OCI-LY3 (cell line): ENCODE results near the gene PPP3CA.

Source experiments
- H2AFZ ChIP-seq: fragments of 200-600, 300-600 bp; shearing (Covaris generic); 2 replicates; pipeline ENCODE4 v1.6.0; 2014; ENCODE audit warnings: antibody characterized with exemption, low read depth, low read length
- H3K27ac ChIP-seq: fragments of 200-600, 300-600 bp; sonication (generic); 2 replicates; pipeline ENCODE4 v1.5.1; 2014; ENCODE audit warnings: mild to moderate bottlenecking, low read length, moderate library complexity, mixed read lengths
- H3K27me3 ChIP-seq: fragments of 200-600, 300-600 bp; sonication (generic); 2 replicates; pipeline ENCODE4 v1.6.1; 2014; ENCODE audit warnings: low read depth, low read length, mixed read lengths
- H3K36me3 ChIP-seq: fragments of 200-600, 300-600 bp; sonication (generic); replicated peaks from 2 replicates; pipeline ENCODE3; 2014; ENCODE audit warnings: low read depth, low read length, mixed read lengths
- H3K4me1 ChIP-seq: fragments of 300-600, 200-600 bp; sonication (generic); 2 replicates; pipeline ENCODE4 v1.6.1; 2014; ENCODE audit warnings: low read length, mixed read lengths
- H3K4me2 ChIP-seq: fragments of 200-600, 300-600 bp; sonication (generic); 2 replicates; pipeline ENCODE4 v1.6.1; 2014; ENCODE audit warnings: low read length, mixed read lengths
- H3K4me3 ChIP-seq: fragments of 300-600, 200-600 bp; sonication (generic); 2 replicates; pipeline ENCODE4 v1.5.1; 2014; ENCODE audit warnings: antibody characterized with exemption, mild to moderate bottlenecking, low read length, moderate library complexity
- H3K79me2 ChIP-seq: fragments of 300-600, 200-600 bp; shearing (Covaris generic); 2 replicates; pipeline ENCODE4 v1.6.1; 2014; ENCODE audit warnings: mild to moderate bottlenecking, low read length, mixed read lengths
- H3K9ac ChIP-seq: fragments of 300-600, 200-600 bp; shearing (Covaris generic); 2 replicates; pipeline ENCODE4 v1.6.0; 2014; ENCODE audit warnings: mild to moderate bottlenecking, low read length, moderate library complexity
- H3K9me3 ChIP-seq: fragments of 200-600, 300-600 bp; shearing (Covaris generic); 2 replicates; pipeline ENCODE4 v1.6.1; 2014; ENCODE audit warnings: low read length, mixed read lengths; ENCODE audit not compliant: insufficient read depth
- H4K20me1 ChIP-seq: fragments of 200-600, 300-600 bp; sonication (generic); 2 replicates; pipeline ENCODE4 v1.6.1; 2016; ENCODE audit warnings: low read length, mixed read lengths; ENCODE audit not compliant: insufficient read depth
- EZH2phosphoT487 ChIP-seq: fragments of 200-600 bp; shearing (Covaris generic); IDR thresholded peaks from 2 replicates; pipeline ENCODE4 v1.6.1; 2018; ENCODE audit warnings: antibody characterized with exemption, mixed run types, low read depth
- TF ChIP-seq, protein P1 (sequence below): fragments of 200-600, 300-600 bp; sonication (generic); IDR thresholded peaks from 2 replicates; pipeline ENCODE4 v1.5.1; 2014; ENCODE audit warnings: antibody characterized with exemption, low read length, low read depth

Gene PPP3CA

DNA sequence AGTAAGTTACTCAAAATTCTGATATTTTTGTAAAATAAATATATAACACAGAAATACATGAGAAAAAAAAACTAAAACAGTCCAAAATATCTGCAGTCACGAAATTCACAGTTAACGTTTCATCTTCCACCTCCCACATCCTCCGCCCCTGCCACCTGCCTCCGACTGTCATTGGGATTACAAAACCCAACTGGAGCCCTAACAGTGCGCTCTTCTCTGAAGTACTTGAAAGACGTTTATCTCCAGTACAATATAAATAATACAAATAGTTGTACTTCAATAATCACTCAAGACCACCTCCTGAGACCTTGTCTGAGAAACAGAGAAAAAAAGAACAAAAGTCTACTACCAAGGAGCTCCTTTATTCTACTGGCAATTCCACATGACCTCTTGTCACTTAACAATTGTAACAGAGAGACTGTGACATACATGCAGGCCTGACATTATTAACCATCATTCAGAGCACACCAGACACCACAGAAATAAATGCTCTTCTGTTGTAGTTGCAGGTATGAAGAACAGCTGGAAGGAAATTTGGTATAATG lies 280.6 kb downstream of the PPP3CA start:
- H3K4me3 ChIP-seq: no peak overlapping the region
- TF ChIP-seq, protein P1, sequence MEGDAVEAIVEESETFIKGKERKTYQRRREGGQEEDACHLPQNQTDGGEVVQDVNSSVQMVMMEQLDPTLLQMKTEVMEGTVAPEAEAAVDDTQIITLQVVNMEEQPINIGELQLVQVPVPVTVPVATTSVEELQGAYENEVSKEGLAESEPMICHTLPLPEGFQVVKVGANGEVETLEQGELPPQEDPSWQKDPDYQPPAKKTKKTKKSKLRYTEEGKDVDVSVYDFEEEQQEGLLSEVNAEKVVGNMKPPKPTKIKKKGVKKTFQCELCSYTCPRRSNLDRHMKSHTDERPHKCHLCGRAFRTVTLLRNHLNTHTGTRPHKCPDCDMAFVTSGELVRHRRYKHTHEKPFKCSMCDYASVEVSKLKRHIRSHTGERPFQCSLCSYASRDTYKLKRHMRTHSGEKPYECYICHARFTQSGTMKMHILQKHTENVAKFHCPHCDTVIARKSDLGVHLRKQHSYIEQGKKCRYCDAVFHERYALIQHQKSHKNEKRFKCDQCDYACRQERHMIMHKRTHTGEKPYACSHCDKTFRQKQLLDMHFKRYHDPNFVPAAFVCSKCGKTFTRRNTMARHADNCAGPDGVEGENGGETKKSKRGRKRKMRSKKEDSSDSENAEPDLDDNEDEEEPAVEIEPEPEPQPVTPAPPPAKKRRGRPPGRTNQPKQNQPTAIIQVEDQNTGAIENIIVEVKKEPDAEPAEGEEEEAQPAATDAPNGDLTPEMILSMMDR: no peak
- no peak overlapping the region for H2AFZ ChIP-seq
- H3K9me3 ChIP-seq: no peaks in the 10 kb centered on the region
- H3K9ac ChIP-seq: no peak overlapping the region
- H3K4me2 ChIP-seq: no peak overlapping the region
- H3K4me1 ChIP-seq: 0 out of 2 replicates have a peak, but pooled peaks cover 3% of the 10 kb centered on the region
- no peaks in the 10 kb centered on the region for H3K36me3 ChIP-seq
- no peaks in the 10 kb centered on the region for H3K27me3 ChIP-seq
- no peaks in the 10 kb centered on the region for H4K20me1 ChIP-seq
- no peaks in the 10 kb centered on the region for H3K79me2 ChIP-seq
- H3K27ac ChIP-seq: no peak overlapping the region

- no peak overlapping the region for H3K9ac ChIP-seq
- H3K4me2 ChIP-seq: no peak overlapping the region
- no peaks in the 10 kb centered on the region for H3K9me3 ChIP-seq
- no peak overlapping the region for H3K27ac ChIP-seq
- H3K4me1 ChIP-seq: 0 out of 2 replicates have a peak, but pooled peaks cover 2% of the 10 kb centered on the region
- no peaks in the 10 kb centered on the region for H4K20me1 ChIP-seq
- no peaks in the 10 kb centered on the region for H3K27me3 ChIP-seq
- no peaks in the 10 kb centered on the region for H3K36me3 ChIP-seq
- no peak overlapping the region for H3K4me3 ChIP-seq
- TF ChIP-seq EZH2phosphoT487: no peak
- TF ChIP-seq, protein P1: no peak
- H3K79me2 ChIP-seq: no peaks in the 10 kb centered on the region
- no peak overlapping the region for H2AFZ ChIP-seq
Observed at GRCh38 chr4:101065935-101066485, 281.3 kb downstream of the PPP3CA start.

DNA sequence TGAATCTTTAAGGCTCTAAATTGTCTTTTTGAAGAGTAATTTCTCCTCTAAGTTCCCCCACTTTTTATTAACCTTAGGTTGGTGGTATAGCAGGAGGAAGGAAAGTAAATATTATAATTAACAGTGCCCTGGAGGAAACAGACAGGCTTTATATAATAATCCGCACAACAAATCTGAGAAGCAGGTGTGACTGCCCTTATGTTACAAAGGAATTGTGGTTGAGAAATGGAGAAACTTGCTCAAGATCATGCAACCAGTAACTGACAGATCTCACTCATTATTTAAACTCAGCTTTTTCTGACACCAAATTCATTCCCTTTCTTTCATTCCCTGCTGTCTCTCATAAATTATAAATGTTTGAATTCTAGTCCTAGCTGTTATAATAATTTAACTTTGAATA lies 282.0 kb downstream of the PPP3CA start:
- no peaks in the 10 kb centered on the region for H3K4me1 ChIP-seq
- H3K36me3 ChIP-seq: no peaks in the 10 kb centered on the region
- H3K27ac ChIP-seq: no peak overlapping the region
- H3K4me3 ChIP-seq: no peak overlapping the region
- H3K79me2 ChIP-seq: no peaks in the 10 kb centered on the region
- no peak overlapping the region for H3K9ac ChIP-seq
- no peaks in the 10 kb centered on the region for H3K27me3 ChIP-seq
- H4K20me1 ChIP-seq: no peaks in the 10 kb centered on the region
- no peak overlapping the region for H2AFZ ChIP-seq
- H3K9me3 ChIP-seq: no peaks in the 10 kb centered on the region
- no peak for TF ChIP-seq EZH2phosphoT487
- TF ChIP-seq, protein P1: no peak
- H3K4me2 ChIP-seq: no peak overlapping the region

DNA sequence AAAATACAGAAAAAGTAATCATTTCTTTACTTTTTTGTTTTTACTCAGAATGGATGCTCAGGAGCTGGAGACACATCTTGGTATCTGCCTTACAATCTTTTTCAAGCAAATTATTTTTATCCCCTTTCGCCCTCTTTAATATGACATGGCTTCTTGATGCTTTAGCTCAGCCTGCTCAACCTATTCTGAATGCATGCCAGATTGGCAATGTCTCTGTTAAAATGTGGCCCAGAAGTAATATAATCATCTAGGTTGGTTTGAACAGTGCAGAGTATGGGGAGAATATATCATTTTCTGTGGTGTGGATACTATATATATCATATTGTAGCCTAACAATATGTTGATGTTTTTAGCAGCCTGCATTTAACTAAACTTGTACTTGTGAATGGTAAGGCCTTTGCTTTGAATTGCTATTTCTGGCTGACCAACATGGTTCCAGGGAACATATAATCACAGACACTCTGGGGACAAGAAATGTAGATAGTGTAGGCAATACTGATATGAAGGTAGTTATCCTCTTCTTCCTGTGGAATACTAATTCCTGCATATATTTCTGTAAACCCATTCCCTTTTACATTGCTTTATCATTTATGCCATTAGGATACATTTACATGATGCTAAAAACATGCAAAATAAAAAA lies 282.7 kb downstream of the PPP3CA start:
- Histone ChIP-seq H3K9ac (no peak overlapping the region), H3K4me1 (no peaks in the 10 kb centered on the region), H3K27me3 (no peaks in the 10 kb centered on the region), H2AFZ (no peak overlapping the region), H3K4me2 (no peak overlapping the region), H3K27ac (no peak overlapping the region), H3K79me2 (no peaks in the 10 kb centered on the region), H3K4me3 (no peak overlapping the region), H4K20me1 (no peaks in the 10 kb centered on the region), H3K9me3 (no peaks in the 10 kb centered on the region), H3K36me3 (no peaks in the 10 kb centered on the region)
- TF ChIP-seq EZH2phosphoT487: no peak
- TF ChIP-seq, protein P1: no peak
